Middle frontal gyrus (tissue), 1 donor: ENCODE data around the gene KIF24.
"Not testable (repeated sequence)": the region's sequence is repeated elsewhere in the genome, so short reads cannot be mapped to it uniquely, and the experiment has no call there.

Experiments
- DNase-seq: peaks from one replicate; pipeline ENCODE4 v3.0.0-alpha.2; 2015; ENCODE audit warnings: low spot score; ENCODE audit errors: extremely low spot score

The KIF24 gene

DNA sequence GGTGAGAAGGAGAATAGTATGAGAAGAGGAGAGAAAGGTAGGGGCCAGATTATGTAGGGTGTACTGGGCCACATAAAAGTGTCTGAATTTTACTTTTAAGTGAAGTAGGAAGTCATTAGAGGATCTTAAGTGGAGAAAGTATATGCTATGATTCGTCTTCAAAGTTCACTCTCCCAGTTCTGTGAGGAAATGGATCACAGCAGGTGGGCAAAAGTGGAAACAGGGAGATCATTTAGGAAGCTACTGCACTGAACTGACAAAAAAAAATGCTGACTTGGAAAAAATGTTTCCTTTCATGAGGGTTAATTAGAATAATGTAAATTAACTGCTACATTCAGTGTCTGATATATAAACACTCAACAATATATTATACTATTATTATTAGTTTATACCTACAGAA, 2.4 kb downstream of the KIF24 start:
- DNase-seq: no peak

GRCh38 chr9:34322899-34323591, 6.0 kb downstream of the KIF24 start:
- no peak for DNase-seq

DNA sequence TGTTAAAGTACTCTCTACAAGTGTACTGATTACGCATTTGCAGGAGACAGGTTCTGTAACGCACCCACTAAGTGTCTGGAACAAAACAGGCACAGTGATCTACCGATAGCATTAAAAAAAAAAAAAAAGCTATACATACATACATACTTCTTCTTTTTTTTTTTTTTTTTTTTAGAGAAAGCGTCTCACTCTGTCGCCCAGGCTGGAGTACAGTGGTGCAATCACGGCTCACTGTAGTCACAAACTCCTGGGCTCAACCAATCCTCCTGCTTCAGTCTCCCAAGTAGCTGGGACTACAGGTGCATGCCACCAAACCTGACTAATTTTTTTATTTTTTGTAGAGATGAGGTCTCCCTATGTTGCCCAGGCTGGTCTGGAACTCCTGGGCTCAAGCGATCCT, 7.6 kb downstream of the KIF24 start:
- no peak for DNase-seq

- no peak for DNase-seq
Observed at GRCh38 chr9:34318163-34318790, 10.8 kb downstream of the KIF24 start.

- DNase-seq: no peak
Observed at GRCh38 chr9:34317436-34317835, 11.6 kb downstream of the KIF24 start.

DNA sequence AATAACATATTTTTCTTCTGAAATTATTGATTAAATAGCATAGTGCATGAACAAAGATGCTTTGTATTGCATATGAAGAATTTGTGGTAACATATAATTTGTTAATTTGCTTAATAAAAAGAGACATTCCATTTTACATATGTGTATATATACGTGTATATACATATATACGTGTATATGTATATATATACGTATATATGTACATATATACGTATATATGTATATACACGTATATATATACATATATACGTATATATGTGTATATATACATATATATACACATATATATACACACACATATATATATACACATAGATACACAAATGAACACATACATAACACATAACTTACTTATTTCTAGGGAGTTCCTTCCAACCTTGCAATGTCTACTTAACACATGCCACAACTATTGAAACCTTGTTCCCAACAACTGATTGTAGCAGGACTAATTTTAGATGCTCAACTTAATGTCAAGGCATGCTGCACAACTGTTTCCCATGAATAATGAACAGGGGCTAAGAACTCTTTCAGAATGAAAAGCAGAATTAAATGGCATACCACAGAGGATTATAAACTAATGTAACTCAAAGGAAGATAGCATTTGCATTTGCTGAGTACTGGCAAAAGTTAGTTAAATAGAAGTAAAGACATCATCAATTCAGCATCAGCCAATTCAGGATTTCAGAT, 17.4 kb downstream of the KIF24 start:
- DNase-seq: no peak

DNA sequence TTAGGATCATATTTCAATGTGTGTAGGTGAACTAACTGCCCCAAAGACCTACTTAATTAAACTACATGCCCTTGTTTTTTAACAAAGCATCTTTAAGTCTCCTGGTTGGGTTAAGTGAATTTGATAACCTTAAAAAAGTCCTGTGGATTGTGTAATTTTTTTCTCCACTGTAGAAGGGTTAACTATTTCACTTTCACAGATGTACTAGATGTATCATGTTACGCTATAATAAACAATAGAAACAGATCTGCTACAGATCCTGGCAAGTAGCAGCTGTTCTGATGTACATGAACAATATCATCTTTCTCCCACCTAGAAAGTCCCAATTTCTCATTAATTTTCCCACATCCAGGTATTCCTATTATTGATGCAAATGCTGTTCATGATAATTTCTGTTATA, 18.9 kb downstream of the KIF24 start:
- no peak for DNase-seq

DNA sequence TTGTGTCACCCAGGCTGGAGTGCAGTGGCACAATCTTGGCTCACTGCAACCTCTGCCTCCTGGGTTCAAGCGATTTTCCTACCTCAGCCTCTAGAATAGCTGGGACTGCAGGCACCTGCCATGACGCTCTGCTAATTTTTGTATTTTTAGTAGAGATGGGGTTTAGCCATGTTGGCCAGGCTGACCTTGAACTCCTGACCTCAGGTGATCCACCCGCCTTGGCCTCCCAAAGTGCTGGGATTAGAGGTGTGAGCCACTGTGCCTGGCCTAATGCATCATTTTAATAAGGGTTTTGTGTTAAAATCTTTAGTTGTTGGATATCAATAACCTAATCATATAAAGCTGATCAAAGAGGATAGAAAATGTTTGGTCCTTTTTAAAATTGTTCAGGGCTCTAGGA, 20.8 kb downstream of the KIF24 start:
- DNase-seq: not testable (repeated sequence)

DNA sequence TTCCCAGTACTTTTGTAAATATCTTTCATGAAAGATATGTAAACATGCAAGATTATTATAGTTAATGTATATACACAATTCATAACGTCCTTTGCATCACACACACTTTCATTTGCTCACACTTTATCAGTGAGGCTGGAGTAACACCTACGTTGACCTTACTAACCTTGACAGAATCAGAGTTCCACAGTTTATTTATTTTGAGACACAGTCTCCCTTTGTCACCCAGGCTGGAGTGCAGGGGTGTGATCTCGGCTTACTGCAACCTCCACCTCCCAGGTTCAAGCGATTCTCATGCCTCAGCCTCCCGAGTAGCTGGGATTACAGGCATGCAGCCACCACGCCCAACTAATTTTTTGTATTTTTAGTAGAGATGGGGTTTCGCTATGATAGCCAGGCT, 28.0 kb downstream of the KIF24 start:
- not testable (repeated sequence) for DNase-seq

- no peak for DNase-seq
Observed at GRCh38 chr9:34292552-34292951, 36.5 kb downstream of the KIF24 start.

DNA sequence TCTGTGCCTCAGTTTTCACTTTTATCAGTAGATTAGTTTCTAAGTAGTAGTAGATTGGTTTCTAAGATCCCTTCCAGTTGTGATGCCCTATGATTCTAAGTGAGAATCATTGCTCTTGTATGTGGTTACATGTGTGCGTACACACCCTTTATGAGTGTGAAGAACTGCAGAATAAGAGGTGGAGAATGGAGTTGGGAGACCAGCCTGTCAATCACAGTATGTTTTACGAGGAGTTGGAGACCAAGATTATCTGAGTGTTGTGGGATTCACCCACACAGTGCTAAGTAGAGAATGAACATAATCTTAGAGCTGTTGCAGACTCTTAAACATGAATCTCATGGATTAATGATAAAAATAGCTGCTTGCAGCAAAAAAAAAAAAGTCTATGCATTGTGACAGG, 37.6 kb downstream of the KIF24 start:
- no peak for DNase-seq

DNA sequence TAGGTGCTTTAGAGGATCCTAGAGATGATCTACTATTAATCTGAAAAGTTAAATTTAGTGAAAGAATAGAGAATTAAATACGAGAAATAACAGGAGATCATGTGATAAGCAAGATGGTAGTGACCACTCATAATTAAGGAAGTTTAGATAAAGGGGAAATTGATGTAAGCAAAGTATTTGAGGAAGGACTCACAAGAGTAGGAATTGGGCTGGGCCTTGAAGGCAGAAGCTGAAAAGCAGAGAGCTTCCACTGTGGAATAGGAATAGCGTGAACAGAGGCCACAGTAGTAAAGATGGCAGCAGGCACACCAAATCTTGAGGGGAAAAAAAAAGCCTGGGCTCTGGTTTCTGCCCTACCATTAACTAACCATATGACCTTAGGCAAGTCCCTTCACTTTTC, 38.0 kb downstream of the KIF24 start:
- no peak for DNase-seq

- DNase-seq: no peak
Observed at GRCh38 chr9:34289159-34289558, 39.9 kb downstream of the KIF24 start.

DNA sequence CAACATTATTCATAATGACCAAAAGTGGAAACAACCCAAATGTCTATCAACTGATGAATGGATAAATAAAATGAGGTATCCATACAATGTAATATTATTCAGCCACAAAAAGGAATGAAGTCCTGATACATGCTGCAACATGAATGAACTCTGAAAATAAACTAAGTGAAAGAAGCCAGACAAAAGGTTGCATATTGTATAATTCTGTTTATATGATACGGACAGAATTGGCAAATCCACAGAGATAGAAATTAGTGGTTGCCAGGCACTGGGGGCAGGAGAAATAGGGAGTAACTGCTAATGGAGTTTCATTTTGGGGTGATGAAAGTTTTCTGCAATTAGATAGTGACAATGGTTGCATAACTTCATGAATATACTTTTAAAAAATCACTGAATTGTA, 47.0 kb downstream of the KIF24 start:
- no peak for DNase-seq

DNA sequence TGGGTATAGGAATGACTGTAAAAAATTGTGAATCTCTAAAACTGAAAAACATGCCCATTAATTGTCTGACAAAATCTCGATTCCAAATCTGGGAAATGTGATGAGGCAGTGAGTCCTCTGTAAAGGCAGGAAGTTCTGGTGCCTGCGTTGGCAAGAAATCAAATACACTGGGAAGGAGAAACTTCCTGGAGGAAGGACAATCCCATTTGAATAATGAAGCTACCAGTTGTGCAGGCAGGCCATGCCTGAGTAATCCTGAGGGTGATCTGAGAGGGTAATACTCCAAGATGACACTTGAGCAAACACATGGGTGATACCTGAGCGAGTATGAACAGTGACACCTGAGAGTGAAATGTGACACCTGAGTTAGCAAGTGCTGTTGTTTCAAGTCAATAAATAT, 49.7 kb downstream of the KIF24 start:
- no peak for DNase-seq
